NCI-H345 treated with DMSO at 0.1 percent for 48 hours (cell line): ENCODE data around the gene TMEM225B.
"Not testable (repeated sequence)": the region's sequence is repeated elsewhere in the genome, so short reads cannot be mapped to it uniquely, and the experiment has no call there.

Experiments used
- DNase-seq: peaks from one replicate; lab custom pipeline; 2025; ENCODE audit not compliant: unreplicated experiment; lab: John Stamatoyannopoulos, UW

Gene TMEM225B

GRCh38 chr7:99597762-99598501 lies at the start of gene TMEM225B:
Gene TMEM225B (plus strand): TSS chr7:99598267. CDS start chr7:99604389, 6,122 bp downstream.
- no peak for DNase-seq

GRCh38 chr7:99549545-99549944 lies 48.5 kb upstream of the TMEM225B start:
- not testable (repeated sequence) for DNase-seq

GRCh38 chr7:99551334-99551733 lies 46.7 kb upstream of the TMEM225B start:
- DNase-seq, result no peak

- DNase-seq, result peak; percentile 71
Observed at GRCh38 chr7:99551767-99552463, 46.2 kb upstream of the TMEM225B start, which contains the start of gene FAM200A. Gene FAM200A (minus strand): TSS chr7:99552114. CDS start chr7:99548407, 3,707 bp downstream.

- no peak for DNase-seq
Observed at GRCh38 chr7:99553039-99553438, 45.0 kb upstream of the TMEM225B start.

GRCh38 chr7:99554939-99555338 lies 43.1 kb upstream of the TMEM225B start:
- DNase-seq, result no peak

GRCh38 chr7:99557196-99557607 lies 40.9 kb upstream of the TMEM225B start:
- DNase-seq, result no peak

- DNase-seq, result no peak
Observed at GRCh38 chr7:99557940-99558305, 40.1 kb upstream of the TMEM225B start.

GRCh38 chr7:99558306-99559174 lies 39.5 kb upstream of the TMEM225B start, which contains the start of gene ZNF655:
Gene ZNF655 (plus strand): TSS chr7:99558642. CDS start chr7:99560560, 1,918 bp downstream.
- peak; percentile 86 for DNase-seq

GRCh38 chr7:99559175-99559915 lies 38.7 kb upstream of the TMEM225B start:
- no peak for DNase-seq

- no peak for DNase-seq
Observed at GRCh38 chr7:99560834-99561736, 37.0 kb upstream of the TMEM225B start.

GRCh38 chr7:99561737-99562051 lies 36.4 kb upstream of the TMEM225B start:
- DNase-seq, result no peak

- DNase-seq, result no peak
Observed at GRCh38 chr7:99562114-99562784, 35.8 kb upstream of the TMEM225B start.

GRCh38 chr7:99562832-99563231 lies 35.2 kb upstream of the TMEM225B start:
- DNase-seq, result no peak

GRCh38 chr7:99563650-99564049 lies 34.4 kb upstream of the TMEM225B start:
- no peak for DNase-seq

- DNase-seq, result not testable (repeated sequence)
Observed at GRCh38 chr7:99568770-99569169, 29.3 kb upstream of the TMEM225B start.

- no peak for DNase-seq
Observed at GRCh38 chr7:99571768-99572167, 26.3 kb upstream of the TMEM225B start.

GRCh38 chr7:99573257-99573656 lies 24.8 kb upstream of the TMEM225B start:
- no peak for DNase-seq

GRCh38 chr7:99576251-99576650 lies 21.8 kb upstream of the TMEM225B start:
- no peak for DNase-seq
